ENCODE data around the gene LPAR1.

GRCh38 chr9:110897943-110898342 is 140.3 kb downstream of the LPAR1 start:
- TF ChIP-seq, protein P1, sequence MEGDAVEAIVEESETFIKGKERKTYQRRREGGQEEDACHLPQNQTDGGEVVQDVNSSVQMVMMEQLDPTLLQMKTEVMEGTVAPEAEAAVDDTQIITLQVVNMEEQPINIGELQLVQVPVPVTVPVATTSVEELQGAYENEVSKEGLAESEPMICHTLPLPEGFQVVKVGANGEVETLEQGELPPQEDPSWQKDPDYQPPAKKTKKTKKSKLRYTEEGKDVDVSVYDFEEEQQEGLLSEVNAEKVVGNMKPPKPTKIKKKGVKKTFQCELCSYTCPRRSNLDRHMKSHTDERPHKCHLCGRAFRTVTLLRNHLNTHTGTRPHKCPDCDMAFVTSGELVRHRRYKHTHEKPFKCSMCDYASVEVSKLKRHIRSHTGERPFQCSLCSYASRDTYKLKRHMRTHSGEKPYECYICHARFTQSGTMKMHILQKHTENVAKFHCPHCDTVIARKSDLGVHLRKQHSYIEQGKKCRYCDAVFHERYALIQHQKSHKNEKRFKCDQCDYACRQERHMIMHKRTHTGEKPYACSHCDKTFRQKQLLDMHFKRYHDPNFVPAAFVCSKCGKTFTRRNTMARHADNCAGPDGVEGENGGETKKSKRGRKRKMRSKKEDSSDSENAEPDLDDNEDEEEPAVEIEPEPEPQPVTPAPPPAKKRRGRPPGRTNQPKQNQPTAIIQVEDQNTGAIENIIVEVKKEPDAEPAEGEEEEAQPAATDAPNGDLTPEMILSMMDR (conservative IDR thresholded peaks at IDR 0.05 in 1 of 2, IDR thresholded peaks at IDR 0.05 in 1 of 2; ENCODE audit: extremely low read depth in 1 of 2, insufficient read depth in 1 of 2, low read depth in 1 of 2, low read length in 2 of 2), result no peak
- no peak for TF ChIP-seq EZH2 (IDR thresholded peaks at IDR 0.05; ENCODE audit: borderline replicate concordance, low read length)

All from mammary epithelial cell (primary cell).